ELF-1 (cell line): ENCODE measurements around the gene MPPED2.

Source experiments
- DNase-seq: peaks from one replicate; pipeline ENCODE4 v3.0.0-alpha.2; 2016; ENCODE audit warnings: low read depth, low spot score

The MPPED2 gene

GRCh38 chr11:30364837-30365482 is 221.2 kb downstream of the MPPED2 start:
- DNase-seq: no peak

DNA sequence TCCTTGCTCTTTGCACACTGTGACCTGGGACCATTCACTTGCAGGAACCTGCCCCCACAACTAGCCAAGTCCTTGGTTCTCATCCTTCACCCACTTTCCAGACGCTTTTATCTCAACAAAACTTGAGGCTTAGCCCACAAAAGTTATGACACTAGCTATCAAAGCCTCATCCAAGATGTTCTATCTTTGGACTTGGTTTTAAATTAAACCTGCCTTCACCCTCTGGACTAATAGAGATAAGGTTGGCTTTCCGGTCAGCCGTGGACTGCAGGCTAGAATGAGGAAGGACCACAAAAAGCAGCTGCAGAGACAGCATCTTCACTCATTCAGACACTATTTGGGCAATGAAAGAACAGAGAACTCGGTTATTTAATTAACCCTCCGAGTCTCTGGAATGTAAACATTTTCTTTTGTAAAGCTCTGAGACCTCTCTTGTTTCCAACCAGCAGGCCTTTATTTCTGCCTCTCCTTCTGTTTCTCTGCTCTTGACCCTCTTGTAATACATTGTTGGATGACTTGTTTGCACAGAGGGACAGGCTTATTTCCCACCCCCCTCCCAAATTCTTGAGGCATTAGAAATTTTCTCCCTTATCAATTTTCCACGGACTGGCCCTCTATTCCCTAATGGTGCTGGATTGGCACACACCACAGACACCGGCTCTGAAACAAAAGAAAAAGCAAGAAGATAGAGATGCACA is 221.9 kb downstream of the MPPED2 start:
- no peak for DNase-seq

DNA sequence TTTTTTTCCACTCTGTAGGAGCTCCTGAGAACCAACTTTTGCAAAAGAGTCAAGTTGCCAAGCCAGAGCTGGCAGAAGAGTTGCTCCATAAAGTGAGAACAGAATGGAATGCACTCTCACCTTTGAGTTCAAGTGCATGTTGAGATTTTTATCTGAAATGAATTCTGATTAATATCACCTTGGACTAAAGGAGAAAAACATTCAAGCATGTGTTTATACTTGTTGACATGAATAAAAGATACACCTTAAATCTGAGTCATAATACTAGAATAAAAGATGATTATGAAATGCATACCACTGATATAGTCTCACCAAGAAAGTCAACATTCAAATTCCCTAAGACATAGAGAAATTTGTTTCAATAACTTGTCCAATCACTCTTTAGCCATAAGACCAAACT is 225.4 kb downstream of the MPPED2 start:
- no peak for DNase-seq
